Kidney (tissue), 14 donors: ENCODE measurements around the gene WWOX. TPM values are rescaled to one million over a fixed set of nuclear protein-coding genes. Genes with fewer than 3 reads are reported as not detected.

ENCODE experiments used
- DNase-seq, 5 donors: peaks; one replicate each; pipeline ENCODE4 v3.0.0-alpha.2; 2013 to 2020
- FAIRE-seq: peaks from 2 replicates; lab custom pipeline; 2012; peaks lifted over from hg19 to GRCh38; lab: Jason Lieb, UNC
- H3K27ac ChIP-seq, 2 donors: one replicate each; pipeline ENCODE4 v1.7.0; 2013; ENCODE audit warnings: low read depth in 2 of 2, low read length in 2 of 2, inconsistent platforms in 1 of 2
- H3K27me3 ChIP-seq: one replicate; pipeline ENCODE4 v1.7.1; 2013; ENCODE audit warnings: low read length, inconsistent platforms; ENCODE audit not compliant: control insufficient read depth, insufficient read depth
- H3K36me3 ChIP-seq, 3 donors: one replicate each; pipeline versions ENCODE4 v1.7.0 to v1.7.1; 2013; ENCODE audit warnings: low read length in 3 of 3, control low read depth in 1 of 3, inconsistent platforms in 1 of 3; ENCODE audit not compliant: insufficient read depth in 3 of 3, control insufficient read depth in 2 of 3
- H3K4me1 ChIP-seq, 3 donors: one replicate each; pipeline versions ENCODE4 v1.7.0 to v1.7.1; 2013; ENCODE audit warnings: low read length in 3 of 3, inconsistent platforms in 1 of 3, low read depth in 1 of 3; ENCODE audit not compliant: control insufficient read depth in 2 of 3, insufficient read depth in 2 of 3
- H3K4me3 ChIP-seq, 3 donors: one replicate each; pipeline versions ENCODE4 v1.7.0 to v1.8.1; 2013; ENCODE audit warnings: low read length in 3 of 3, control low read depth in 1 of 3, inconsistent platforms in 1 of 3
- H3K9ac ChIP-seq, 3 donors: one replicate each; pipeline versions ENCODE4 v1.7.0 to v1.7.1; 2013; ENCODE audit warnings: low read length in 3 of 3, control low read depth in 1 of 3, inconsistent platforms in 1 of 3
- H3K9me3 ChIP-seq, 3 donors: one replicate each; pipeline versions ENCODE4 v1.7.0 to v1.7.1; 2013; ENCODE audit warnings: low read length in 3 of 3, control low read depth in 1 of 3, inconsistent platforms in 1 of 3; ENCODE audit not compliant: control insufficient read depth in 2 of 3, insufficient read depth in 1 of 3
- CTCF ChIP-seq: IDR thresholded peaks from 3 replicates; pipeline ENCODE4 v1.5.1; 2012; ENCODE audit warnings: mild to moderate bottlenecking, moderate library complexity, borderline replicate concordance; ENCODE audit not compliant: insufficient read depth; ENCODE audit errors: extremely low read depth
- intact Hi-C: fragments of 100-400 bp; cut with DNase I; formaldehyde crosslinking; loops from one replicate; pipeline ENCODE4 v1.11.1; 2022
- polyA plus RNA-seq: library from polyadenylated mRNA; stranded (reverse); fragments of 350-450 nt; fragmentation: Illumina TruSeq; extraction: RNeasy Lipid Tissue Mini Kit (QIAGEN cat#74804); gene quantifications from one replicate; pipeline ENCODE4 v1.2.3, GENCODE V29; 2014; ENCODE audit warnings: low read depth, low replicate concordance; ENCODE audit not compliant: insufficient read depth
- total RNA-seq: library from RNA; stranded (reverse); fragmentation: NEBNext Ultra II Directional; extraction: Animal tissue kit (Norgen Biotek cat#: 25700); gene quantifications from one replicate; pipeline ENCODE4 v1.2.1, GENCODE V29; 2021
- donor health status: control.
- donor health status: control.
- donor health status: control.
- donor health status: control.
- donor health status: control.
- donor health status: DM: yes; HTN: yes; CAD: no.
- donor health status: Normal renal cell carcinoma (clear cell type).

The WWOX gene
- total and polyA plus RNA-seq, 2 donors from 2014 or later = 22.5 to 30.3 TPM

GRCh38 chr16:78932355-78932943 is 833.0 kb downstream of the WWOX start:
- Histone ChIP-seq H3K36me3 (no peaks in the 10 kb centered on the region), H3K4me1 (no peaks in the 10 kb centered on the region), H3K9ac (no peak overlapping the region), H3K27ac (no peak overlapping the region), H3K9me3 (no peaks in the 10 kb centered on the region), H3K27me3 (no peaks in the 10 kb centered on the region), H3K4me3 (no peak overlapping the region)
- DNase-seq (no peak), FAIRE-seq (no peak)
- TF ChIP-seq CTCF = no peak
- intact Hi-C loops = no loop called here

- no peak for FAIRE-seq
- intact Hi-C loops = no loop called here
These were observed 836.6 kb downstream of the WWOX start for GRCh38 chr16:78936060-78936459.

GRCh38 chr16:78939597-78939996 is 840.1 kb downstream of the WWOX start:
- H3K36me3 ChIP-seq = no peaks in the 10 kb centered on the region
- H3K27me3 ChIP-seq = no peaks in the 10 kb centered on the region
- no peak overlapping the region for H3K27ac ChIP-seq
- intact Hi-C loops = no loop called here
- TF ChIP-seq CTCF = no peak
- no peaks in the 10 kb centered on the region for H3K9me3 ChIP-seq
- H3K4me1 ChIP-seq = no peaks in the 10 kb centered on the region
- no peak for DNase-seq
- H3K9ac ChIP-seq = no peak overlapping the region
- no peak for FAIRE-seq
- no peak overlapping the region for H3K4me3 ChIP-seq

More at GRCh38 chr16:78936060-78936459, 836.6 kb downstream of the WWOX start:
- Histone ChIP-seq H3K27me3 (no peaks in the 10 kb centered on the region), H3K36me3 (no peaks in the 10 kb centered on the region), H3K9ac (no peak overlapping the region), H3K27ac (no peak overlapping the region), H3K4me1 (no peaks in the 10 kb centered on the region), H3K9me3 (no peaks in the 10 kb centered on the region), H3K4me3 (no peak overlapping the region)
- TF ChIP-seq CTCF = no peak
- DNase-seq = no peak
